ENCODE results near the gene STAT5B.

Gene STAT5B

GRCh38 chr17:42163113-42163512 lies 113.1 kb downstream of the STAT5B start:
- H3K4me3 ChIP-seq (replicated peaks; ENCODE audit: low read depth, low read length) = no peak overlapping the region
- no peak for DNase-seq (ENCODE audit: extremely low read depth, low read depth)
- peak; percentile 66 for TF ChIP-seq CTCF (IDR thresholded peaks at IDR 0.05; ENCODE audit: low read depth, low read length, missing control alignments)

- H3K4me3 ChIP-seq (replicated peaks; ENCODE audit: low read depth, low read length) = no peak overlapping the region
- DNase-seq (ENCODE audit: extremely low read depth, low read depth) = no peak
- TF ChIP-seq CTCF (IDR thresholded peaks at IDR 0.05; ENCODE audit: low read depth, low read length, missing control alignments) = no peak
Measured at GRCh38 chr17:42160531-42160910, 115.7 kb downstream of the STAT5B start.

GRCh38 chr17:42159796-42160530 lies 116.2 kb downstream of the STAT5B start:
- DNase-seq (ENCODE audit: extremely low read depth, low read depth) = no peak
- TF ChIP-seq CTCF (IDR thresholded peaks at IDR 0.05; ENCODE audit: low read depth, low read length, missing control alignments) = no peak
- no peak overlapping the region for H3K4me3 ChIP-seq (replicated peaks; ENCODE audit: low read depth, low read length)

- no peak for DNase-seq (ENCODE audit: extremely low read depth, low read depth)
- H3K4me3 ChIP-seq (replicated peaks; ENCODE audit: low read depth, low read length) = peak overlapping the region; percentile 78
- TF ChIP-seq CTCF (IDR thresholded peaks at IDR 0.05; ENCODE audit: low read depth, low read length, missing control alignments) = no peak
Measured at GRCh38 chr17:42155614-42156045, 120.6 kb downstream of the STAT5B start.

GRCh38 chr17:42153919-42154742 lies 122.1 kb downstream of the STAT5B start:
- DNase-seq (ENCODE audit: extremely low read depth, low read depth) = no peak

More at GRCh38 chr17:42153919-42154742, 122.1 kb downstream of the STAT5B start:
- H3K4me3 ChIP-seq (replicated peaks; ENCODE audit: low read depth, low read length) = peak overlapping the region; percentile 78
- TF ChIP-seq CTCF (IDR thresholded peaks at IDR 0.05; ENCODE audit: low read depth, low read length, missing control alignments) = no peak

All from HFF-Myc (cell line).